CD4-positive, alpha-beta T cell treated with Interleukin-21 for 1 hour (primary cell): Measurements from ENCODE around the gene RXRA.

ENCODE experiments used
- DNase-seq: peaks from one replicate; pipeline ENCODE4 v3.0.0-alpha.2; 2020

Gene RXRA

DNA sequence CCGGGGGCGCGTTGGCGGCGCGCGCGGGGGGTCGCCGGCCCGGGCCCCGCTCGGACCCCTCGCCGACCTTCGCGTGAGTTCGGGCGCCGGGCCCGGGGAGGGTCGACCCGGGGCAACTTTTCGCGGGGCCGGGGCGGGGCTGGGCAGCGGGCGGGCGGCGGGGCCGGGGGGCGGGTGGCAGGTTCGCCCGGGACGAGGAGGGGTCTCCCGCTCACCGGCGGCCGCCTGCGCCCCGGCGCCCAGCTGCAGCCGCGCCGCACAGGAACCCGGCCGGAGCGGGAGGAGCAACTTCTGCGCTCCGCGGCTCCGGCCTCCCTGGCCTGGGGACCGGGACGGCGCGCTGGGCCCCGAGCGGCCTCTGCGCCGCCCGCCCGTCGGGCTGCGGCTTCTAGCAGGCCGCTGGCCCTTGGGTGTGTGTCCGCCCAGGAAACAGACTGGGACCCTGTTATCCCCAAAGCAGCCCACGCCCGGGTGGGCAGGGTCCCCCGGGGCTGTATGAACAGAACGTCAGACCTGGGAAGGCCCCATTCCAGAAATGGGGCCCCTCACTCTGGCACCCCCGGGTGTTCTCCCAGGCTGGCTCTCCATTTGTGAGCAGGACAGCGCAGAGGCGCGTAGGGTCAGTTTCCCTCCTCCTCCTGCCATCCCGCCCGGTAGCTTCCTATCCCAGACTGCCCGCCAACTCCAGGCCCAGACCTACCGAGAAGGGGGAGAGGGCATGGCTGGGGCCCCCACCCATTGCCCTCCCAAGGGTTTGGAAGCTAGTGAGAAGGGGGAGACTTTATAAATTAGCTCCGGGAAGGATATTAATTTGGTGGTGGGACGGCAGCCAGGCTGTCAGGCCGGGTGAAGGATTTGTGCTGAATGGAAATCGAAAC lies 708 bp downstream of the RXRA start:
- no peak for DNase-seq

DNA sequence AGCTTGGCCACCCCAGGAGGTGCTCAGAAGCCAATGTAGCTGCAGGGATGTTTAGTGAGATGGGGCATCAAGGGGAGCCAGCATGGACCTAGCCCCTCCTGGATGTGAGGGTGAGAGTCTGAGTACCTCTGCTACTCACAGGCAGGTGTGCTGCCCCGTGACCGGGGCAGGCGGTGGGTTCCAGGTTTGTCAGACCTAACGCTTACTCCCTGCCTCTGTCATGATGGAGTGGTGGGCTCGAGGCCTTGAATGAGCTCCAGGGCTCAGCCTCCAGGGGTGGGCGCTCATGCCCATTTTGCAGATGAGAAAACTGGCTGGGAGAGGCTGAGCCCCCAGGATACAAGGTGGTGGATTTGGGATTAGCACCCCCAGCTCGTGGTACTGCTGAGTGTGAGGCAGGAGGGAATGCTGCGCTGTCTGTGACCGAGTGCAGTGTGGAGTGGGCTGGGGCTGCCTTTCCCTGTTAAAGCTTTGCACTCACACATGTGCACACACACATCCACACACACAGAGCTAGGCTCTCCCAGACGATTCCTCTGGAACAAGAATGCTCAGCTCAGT lies 1.5 kb downstream of the RXRA start:
- no peak for DNase-seq

DNA sequence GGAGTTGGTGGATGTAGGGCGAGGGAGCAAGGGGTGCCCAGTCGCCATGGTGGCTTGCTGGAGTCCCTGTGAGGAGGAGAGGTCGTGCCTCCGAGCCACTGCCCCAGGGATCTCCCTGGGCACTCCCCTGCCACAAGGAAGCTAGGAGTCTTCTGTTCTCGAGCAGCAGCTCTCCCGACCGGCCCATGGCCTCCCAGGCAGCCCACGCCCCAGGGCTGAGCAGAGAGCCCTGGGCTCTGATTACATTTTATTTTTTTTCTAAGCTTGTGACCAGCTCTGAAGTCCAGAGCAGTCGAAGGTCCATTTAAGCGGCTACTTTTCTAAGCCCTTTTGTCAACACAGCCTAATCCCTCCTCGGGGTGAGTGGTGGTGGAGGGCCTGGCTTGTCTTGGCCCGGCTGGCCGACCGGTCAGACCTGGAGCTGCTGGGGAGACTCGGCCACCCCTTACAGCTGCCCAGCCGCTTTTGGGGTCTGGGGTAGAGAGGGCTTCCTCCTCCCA lies 2.1 kb downstream of the RXRA start:
- no peak for DNase-seq

DNA sequence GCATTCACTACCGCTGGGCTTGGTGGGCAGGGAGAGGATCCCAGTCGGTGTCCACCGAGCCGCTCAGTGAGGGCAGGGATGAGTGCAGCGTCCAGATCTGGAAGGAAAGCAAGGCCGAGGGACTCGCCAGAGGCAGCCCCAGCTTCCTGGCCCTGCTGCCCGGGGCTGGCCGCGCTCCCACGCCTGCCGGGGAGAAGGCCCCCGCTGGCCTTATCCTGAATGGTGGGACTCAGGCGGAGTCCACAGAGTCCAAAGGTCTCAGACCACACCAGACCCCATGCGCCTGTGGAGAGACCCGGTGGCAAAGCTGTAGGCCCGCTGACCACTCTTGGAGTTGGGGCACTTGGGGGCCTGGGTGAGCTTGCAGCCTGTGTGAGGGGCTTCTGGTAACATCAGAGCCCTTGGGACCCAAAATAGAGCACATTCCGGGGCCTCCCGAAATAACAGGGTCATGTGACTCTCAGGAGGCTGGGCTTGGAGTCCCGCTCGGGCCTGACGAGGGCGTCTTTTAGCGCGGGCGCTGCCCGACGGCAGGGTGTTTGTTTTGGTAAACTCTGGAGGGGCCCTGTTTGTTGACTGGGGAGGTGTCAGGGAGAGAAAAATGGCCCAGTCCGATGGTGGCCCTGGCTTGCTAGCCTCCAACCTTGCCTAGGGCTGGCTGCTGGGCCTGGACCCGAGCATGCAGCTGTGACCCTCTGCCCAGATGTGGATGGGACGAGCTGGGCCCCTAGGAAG lies 2.8 kb downstream of the RXRA start:
- no peak for DNase-seq

DNA sequence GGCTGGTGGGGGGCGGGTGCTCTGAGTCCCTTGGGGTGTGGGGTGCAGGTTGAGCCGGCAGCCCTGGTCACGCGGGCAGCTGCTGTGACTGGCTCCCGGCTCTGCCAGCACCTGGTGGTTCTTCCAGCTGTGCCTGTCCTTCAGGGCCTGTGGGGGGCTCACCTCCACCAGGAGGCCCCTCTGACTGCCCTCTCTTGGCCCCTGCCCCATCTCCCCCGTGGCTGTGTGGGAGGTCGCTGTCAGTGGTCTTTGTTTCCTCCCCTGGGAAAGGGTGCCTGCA lies 3.3 kb downstream of the RXRA start:
- no peak for DNase-seq

DNA sequence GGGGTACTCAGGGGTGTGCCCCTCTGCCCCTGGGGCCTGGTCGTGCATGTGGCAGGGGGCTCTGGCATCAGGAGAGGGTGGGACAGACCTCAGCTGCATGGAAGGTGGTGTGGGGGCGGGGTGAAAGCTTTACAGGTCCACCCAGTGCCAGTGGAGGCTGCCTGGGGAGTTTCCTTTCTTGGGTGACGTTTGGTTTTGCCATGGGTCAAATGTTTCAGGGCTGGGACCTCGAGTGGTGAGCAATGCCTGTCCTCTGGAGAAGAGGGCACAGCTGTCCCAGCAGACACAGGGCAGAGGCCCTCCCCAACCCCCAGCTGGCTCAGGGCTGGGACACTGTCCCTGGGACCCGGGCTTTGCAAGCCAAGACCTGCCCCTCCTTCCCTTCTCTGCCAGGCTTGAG lies 3.6 kb downstream of the RXRA start:
- no peak for DNase-seq

DNA sequence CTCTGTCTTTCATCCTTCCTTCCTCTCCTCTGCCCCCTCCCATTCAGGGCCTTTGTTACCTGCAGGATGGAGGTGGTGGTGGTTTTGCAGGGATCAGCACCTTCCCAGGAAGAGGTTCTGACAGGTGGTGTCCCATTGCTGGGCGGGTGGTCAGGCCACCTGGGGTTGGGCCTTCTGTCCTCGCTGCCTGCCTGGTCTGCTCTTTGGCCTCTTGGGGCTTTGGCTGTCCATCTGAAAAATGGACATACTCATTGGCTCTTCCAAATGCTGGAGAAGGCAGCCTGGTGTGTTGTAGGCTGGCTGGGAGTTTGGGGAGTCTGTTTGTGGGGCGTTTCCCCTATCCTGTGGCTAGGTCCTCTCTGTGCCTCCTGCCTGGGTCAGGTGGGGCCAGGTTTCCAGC lies 4.3 kb downstream of the RXRA start:
- no peak for DNase-seq

DNA sequence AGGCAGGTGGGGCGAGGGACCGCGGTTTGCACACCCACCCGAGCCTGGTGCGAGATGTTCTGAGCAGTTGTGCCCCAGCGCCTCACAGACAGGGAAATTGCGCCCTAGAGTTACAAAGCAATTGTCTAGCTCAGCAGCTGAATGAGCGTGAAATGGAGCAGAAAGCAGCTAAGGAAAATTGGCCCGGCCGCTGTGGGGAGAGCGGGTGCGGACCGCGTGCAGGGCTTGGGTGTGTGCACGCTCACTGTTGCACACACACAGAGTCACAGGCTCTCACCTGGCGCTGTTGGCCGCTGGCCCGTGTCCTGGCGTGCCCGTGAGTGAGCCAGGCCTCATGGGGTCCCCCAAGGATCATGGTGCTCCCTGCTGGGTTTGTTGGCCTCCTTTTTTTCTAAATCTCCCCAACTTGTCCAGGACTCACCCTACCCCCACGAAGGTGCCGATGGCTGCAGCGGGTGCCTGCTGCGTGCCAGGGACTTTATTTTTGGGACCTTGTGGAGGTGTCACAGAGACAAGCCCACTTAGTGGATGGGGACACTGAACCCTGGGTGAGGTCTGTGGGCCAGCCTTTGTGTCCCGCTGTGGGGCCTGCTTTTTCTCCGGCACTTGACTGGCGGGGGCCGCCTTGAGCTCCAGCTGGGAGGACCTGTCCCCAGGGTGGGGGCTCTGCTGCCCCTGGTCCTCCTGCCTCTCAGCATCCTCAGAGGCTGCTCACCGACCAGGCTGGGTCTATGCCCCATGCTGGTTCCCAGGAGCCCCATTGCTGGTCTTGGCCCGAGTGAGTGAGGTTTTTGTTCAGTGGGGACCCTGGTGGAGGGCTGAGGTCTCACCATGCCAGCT lies 5.2 kb downstream of the RXRA start:
- DNase-seq, result no peak

DNA sequence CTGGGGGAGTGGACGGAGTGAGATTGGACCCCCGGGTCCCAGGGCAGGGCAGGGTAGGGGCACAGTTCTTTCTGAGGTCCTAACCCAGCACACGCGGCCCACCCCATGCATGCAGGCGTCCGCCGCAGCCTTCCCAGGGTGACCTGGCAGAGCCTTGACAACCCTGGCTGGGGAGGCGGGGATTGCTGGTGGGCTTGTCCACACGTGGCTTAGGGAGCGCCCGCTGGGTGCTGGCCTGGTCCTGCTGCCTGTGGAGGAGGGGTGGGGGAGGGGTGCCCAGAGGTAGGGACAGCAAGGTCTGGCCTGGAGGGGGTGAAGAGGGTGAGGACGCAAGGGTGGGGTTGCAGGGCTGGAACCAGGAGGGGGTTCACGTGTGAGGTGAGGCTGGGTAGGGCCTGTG lies 6.0 kb downstream of the RXRA start:
- no peak for DNase-seq

DNA sequence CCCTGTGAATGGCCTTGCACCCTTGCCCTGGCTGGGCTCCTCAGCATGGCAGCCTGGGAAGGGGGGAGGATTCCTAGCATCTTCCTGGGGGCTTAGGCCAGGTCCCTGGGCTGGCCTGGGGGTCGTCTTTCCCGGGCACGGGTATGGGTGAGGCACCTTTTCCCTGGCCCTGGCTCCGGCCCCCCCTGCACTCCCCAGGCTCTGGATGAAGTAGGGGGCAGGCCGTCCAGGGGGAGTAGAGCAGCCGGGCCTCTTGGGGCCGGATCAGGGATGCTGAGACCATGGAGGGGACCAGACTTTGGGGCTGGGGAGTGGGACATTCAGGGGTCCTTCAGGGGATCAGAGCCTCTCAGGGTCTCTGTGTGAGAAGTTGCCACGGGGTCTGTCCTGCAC lies 6.6 kb downstream of the RXRA start:
- no peak for DNase-seq

DNA sequence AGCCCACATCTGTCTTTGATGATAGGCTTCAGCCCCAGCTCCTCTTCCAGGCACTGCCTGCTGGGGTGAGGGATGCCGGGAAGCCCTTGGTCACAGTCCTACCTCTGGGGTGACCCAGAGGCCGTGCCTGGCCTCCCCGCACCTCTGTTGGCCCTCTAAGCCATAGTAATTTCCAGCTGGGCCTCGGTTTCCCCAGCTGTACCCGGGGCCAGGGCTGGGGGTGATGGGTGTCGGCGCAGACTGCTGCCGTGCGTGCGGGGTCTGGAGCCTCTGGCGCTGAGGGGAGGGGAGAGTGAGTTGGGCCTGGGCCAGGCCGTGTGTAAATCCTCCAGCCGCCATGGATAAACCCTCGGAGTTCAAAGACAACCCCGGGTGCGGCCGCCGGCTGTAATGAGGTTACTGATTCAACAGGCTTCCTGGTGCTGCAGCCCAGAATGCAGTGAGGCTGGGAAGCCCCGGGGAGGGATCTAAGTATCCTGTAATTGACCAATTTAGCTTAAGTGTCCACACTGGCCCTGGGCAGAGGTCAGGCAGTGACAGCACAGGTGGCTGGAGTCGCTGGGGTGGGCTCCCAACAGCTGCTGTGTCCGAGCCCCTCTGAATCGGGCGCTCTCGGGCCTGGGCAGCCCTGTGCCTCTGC lies 7.1 kb downstream of the RXRA start:
- DNase-seq, result no peak

DNA sequence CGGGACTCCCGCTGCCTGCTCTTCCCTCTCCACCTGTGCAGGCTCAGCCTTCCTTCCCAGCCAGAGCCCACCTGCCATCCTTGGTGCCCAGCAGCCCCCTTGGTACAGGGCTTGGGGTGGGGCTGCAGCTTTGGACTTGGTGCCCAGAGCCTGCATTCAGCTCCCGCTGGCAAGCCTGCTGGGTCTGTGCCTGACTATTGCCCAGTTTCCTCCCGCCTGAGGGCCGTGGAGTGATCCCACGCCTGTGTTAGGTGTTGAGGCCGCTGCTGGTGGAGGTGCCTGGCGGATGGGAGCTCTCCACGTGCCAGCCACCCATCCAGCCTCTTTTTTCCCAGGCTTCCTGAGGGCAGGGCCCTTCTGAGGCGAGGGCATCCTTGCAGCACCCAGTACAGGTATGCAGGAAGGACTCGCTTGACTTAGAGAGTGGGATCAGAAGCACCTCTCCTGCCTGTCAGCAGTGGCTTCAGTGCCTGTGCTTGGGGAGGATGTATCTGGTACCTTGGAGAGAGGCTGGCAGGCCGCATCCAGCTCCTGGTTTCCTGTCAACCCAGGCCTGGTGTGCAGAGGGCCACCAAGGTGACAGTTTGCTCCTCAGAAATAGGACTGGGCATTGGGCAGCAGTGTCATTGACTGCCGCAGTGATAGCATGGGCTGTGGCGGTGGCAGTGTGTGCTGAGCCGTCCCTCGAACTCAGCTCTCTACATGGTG lies 7.8 kb downstream of the RXRA start:
- DNase-seq, result no peak

DNA sequence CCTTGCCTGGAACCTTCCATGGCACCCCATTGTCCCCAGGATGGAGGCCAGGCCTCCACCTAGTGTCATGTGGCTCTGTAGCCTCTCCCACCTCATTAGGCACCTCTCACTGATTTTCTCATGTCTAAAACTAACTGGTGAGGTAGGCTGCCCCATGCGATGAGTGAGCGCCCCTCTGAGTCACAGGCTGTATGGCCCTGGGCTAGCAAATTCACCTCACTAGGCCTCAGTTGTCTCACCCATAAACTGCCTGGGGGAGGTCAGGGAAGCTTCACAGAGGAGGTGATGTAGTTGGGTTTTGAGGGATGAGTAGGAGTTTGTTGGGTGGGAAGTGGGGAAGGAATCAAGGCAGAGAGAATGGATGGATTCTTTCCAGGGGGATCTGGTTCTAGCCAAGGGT lies 8.8 kb downstream of the RXRA start:
- no peak for DNase-seq

DNA sequence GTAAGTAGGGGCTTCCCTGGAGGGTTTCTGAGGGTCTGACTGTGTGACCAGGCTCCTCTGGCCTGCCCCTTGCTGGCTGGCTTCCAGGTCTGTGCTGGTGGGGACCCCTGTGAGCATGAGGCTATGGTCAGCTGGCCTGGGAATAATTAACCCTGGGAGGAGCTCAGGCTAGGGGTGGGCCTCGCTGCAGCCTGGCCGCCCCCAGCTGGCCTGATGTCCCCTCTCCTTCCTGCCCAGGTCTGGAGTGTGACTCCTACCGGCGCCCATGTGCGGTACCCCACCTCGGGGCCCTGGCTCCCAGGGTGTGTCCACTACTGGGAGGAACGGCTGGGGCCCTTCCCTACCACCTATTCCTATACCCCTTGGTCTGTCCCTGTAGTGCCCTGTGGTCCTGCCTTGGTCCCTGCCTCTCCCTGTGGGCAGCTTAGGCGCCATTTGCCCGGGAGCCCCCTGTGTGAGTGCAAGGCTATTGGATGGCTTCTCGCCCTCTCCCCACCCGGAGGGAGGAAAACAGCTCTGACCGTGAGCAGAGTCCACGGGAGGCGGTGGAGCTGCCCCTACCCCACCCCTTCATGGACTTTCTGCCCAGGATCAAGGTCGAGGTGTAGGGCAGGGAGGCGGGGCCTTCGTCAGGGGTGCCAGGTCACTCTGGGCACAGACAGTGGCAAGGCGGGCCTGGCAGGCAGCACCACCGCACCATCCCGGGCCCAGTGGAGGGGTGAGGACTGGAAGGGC lies 9.4 kb downstream of the RXRA start:
- DNase-seq, result no peak

DNA sequence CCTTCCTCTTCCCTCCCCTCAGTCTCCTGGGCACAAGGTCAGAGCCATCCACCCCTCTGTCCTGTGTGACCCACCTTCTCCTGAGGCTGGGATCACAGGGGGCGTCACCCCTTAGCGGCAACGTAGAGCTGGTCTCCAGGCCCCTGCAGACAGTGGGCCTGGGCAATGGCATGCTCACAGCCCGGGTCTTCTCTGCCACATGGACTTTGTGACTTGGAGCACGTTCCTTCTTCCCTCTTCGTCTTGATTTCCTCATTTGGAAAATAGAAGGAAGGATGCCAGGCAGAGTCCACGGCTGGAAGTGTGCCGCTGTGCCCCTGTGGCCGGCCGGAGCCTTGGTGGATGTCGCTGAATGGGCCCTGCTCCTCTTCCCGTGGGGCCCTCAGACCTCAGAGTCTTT lies 10.0 kb downstream of the RXRA start:
- no peak for DNase-seq

DNA sequence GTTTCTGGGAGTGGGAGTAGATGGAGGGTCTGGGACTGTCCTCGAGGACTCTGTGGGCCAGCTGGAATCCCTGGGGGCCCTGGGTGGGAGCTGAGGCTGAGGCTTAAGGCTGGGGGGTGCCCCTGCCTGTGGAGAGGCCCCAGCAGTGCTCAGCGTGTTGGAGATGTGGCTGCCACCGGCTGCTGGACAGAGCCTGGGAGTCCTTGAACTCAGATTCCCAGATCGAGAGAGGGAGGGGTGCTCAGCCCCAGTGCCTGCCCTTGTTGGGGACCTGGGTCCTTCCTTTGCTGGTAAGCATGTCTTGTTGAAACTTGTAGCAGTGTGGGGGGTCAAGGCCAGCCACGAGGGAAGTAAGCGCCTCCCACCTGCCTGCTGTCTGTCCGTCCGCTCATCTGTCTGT lies 10.7 kb downstream of the RXRA start:
- DNase-seq, result no peak

DNA sequence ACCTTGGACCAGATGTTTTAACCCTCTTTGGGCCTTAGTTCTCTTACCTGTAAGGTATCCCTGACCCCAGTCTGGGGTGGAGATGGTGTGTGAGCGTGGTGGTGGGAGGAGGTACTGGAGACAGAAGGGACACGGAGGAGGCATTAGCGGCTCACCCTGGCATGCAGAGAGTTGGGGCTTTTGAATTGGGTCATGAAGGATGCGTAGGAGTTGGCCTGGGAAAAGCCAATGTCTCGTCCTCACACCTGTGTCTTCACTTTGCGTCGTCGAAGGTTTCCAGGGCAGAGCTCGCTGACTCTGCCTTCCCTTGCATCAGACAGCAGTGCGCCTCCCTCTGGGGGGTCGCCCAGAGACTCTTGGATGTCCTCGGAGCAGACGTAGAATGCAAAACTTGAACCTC lies 11.2 kb downstream of the RXRA start:
- DNase-seq, result no peak

DNA sequence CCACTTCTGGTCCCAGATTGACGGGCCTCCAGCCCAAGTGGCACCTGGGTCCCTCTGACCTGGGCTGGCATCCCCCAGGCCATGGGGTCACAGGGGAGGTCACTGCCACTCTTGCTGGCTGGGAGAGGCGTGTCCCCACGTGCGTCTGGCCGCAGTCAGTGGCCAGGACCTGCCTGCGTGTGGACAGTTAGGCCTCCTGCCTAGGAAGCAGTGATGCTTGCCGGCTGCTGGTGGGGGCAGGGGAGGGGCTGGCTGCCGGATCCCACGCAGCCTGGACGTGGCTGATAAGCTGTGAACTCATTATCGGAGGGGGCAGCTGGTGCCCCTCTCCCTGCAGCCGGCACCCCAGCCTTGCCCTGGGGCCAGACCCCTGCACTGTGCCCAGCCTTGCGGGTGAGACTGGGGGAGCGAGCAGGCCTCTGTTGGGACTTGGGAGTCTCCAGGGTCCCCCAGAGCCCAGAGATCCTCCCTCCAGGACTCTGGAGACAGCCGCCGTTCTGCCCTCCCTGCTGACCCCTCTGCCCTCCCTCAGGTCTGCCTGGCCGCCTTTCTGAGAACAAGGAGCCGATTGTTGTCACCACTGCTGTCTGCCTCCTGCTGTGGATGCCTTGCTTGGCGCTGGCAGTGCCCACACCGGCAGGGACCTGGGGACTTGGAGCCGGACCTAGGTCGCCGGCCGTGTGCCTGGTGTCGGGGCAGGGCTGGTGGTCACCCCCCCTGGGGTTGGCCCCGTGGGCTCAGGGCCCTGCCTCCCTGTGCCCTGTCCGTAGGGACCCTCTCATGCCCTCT lies 12.3 kb downstream of the RXRA start:
- DNase-seq, result no peak

DNA sequence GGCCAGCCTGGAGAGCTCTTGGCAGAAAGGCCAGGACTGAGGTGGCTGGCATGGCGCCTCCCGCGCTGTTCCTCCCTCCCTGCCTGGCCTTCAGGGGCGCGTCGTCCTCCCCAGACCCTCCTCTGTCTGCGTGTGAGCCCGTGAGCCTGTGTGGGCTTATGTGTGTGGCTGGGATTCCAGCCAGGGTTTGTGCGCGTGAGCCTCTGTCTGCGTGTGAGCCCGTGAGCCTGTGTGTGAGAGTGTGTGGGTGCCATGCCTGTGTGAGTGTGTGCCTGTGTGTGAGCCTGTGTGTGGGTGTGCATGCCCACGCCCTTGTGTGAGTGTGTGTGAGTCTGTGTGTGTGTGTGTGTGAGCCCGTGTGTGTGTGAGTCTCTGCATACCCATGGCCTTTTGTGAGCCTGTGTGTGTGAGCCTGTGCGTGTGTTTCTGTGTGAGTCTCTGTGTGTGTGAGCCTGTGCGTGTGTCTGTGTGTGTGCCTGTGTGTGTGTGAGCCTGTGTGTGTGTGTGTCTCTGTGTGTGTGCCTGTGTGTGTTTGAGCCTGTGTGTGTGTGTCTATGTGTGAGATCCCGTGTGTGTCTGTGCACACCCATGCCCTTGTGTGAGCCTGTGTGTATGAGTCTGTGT lies 13.0 kb downstream of the RXRA start:
- no peak for DNase-seq
